NB4 (cell line): Measurements from ENCODE around the gene NPHP4.

Experiments used
- CTCF ChIP-seq: IDR thresholded peaks from one replicate; pipeline ENCODE4 v1.5.1; 2012; ENCODE audit warnings: low read depth, low read length
- MAX ChIP-seq: IDR thresholded peaks from 2 replicates; pipeline ENCODE4 v1.6.1; 2011; ENCODE audit warnings: low read depth, low read length
- MYC ChIP-seq: IDR thresholded peaks from 2 replicates; pipeline ENCODE4 v1.6.1; 2011; ENCODE audit warnings: low read depth, low read length
- POLR2A ChIP-seq: IDR thresholded peaks from 2 replicates; pipeline ENCODE4 v1.6.1; 2011; ENCODE audit warnings: mild to moderate bottlenecking; ENCODE audit not compliant: insufficient read length; ENCODE audit errors: extremely low read depth

DNA sequence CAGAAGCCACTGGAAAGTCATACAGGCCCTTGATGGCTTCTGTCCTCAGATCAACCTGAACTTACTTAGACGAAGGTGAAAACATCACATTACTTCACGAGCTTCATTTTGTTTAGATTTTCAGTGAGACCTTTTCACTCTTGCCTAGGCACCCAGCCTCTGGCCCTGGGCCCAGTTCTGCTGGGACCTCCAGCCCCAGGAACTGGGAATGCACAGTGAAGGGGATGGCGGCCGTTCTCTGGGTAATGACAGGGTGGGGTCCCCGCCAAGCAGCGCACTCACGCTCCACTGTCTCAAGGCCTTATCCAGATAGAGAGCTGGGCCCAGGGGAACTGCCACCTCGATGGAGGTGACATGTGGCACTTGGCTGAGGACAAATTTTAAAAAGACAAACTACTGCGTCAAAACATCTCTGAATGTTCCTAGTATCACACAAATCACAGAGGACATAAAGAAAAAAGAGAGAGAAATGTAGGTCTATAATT is 54.8 kb downstream of the NPHP4 start:
- TF ChIP-seq CTCF: no peak
- TF ChIP-seq POLR2A: no peak
- no peak for TF ChIP-seq MAX
- TF ChIP-seq MYC: no peak
